ENCODE data around the gene SBF2. TPM values are rescaled to one million over a fixed set of nuclear protein-coding genes. Genes with fewer than 3 reads are reported as not detected.
"Not testable (repeated sequence)": the region's sequence is repeated elsewhere in the genome, so short reads cannot be mapped to it uniquely, and the experiment has no call there.

Gene SBF2
- total RNA-seq, 3 donors from 2014 or later, result 74.8 to 91.9 (median 88.2) TPM

DNA sequence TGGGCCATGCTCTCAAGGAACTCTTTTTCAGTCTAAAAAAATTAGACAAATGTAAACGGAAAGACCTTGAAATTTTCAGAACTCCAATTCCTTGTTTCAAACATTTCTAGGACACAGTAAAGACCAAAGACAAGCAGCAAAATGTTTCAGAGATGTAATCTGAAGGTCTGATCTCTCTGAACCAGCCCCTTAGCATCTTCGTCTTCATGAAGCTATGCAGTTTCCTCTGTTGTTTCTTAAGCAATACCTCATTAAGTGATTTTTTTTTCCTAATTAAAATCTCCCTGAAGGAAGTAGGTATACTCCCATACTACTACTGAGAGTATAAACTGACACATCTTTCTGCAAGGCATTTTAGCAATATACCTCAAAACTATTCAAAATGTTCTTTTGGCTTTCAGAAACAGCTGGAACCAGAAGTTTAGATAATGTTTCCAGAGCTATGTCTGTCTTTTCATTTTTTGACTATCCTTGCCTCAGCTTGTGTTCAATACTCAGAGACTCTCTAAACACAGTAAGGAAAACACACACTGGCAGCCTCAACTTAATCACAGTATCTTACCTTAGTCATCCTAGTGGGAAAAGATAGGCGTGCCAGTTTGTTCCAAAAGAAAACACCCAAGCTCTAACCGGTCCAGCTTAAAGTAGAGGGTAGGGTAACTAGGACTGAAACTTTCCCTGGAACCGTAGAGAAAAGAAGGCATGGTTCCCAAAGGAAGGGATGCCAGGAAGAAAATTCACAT lies 25.1 kb downstream of the SBF2 start:
- no peak for DNase-seq (ENCODE audit: low spot score in 2 of 2)
- Histone ChIP-seq H3K4me3 (no peak overlapping the region), H3K27me3 (no peaks in the 10 kb centered on the region), H3K27ac (no peak overlapping the region), H3K36me3 (no peaks in the 10 kb centered on the region), H3K9me3 (no peaks in the 10 kb centered on the region), H3K4me1 (no peaks in the 10 kb centered on the region)
- TF ChIP-seq POLR2AphosphoS5 (IDR thresholded peaks at IDR 0.05), result no peak
- TF ChIP-seq, protein P1, sequence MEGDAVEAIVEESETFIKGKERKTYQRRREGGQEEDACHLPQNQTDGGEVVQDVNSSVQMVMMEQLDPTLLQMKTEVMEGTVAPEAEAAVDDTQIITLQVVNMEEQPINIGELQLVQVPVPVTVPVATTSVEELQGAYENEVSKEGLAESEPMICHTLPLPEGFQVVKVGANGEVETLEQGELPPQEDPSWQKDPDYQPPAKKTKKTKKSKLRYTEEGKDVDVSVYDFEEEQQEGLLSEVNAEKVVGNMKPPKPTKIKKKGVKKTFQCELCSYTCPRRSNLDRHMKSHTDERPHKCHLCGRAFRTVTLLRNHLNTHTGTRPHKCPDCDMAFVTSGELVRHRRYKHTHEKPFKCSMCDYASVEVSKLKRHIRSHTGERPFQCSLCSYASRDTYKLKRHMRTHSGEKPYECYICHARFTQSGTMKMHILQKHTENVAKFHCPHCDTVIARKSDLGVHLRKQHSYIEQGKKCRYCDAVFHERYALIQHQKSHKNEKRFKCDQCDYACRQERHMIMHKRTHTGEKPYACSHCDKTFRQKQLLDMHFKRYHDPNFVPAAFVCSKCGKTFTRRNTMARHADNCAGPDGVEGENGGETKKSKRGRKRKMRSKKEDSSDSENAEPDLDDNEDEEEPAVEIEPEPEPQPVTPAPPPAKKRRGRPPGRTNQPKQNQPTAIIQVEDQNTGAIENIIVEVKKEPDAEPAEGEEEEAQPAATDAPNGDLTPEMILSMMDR (IDR thresholded peaks at IDR 0.05), result no peak
- TF ChIP-seq POLR2A (IDR thresholded peaks at IDR 0.05), result no peak
- intact Hi-C loops (cut with DNase I; ENCODE audit: low total_unique reads), result no loop called here

DNA sequence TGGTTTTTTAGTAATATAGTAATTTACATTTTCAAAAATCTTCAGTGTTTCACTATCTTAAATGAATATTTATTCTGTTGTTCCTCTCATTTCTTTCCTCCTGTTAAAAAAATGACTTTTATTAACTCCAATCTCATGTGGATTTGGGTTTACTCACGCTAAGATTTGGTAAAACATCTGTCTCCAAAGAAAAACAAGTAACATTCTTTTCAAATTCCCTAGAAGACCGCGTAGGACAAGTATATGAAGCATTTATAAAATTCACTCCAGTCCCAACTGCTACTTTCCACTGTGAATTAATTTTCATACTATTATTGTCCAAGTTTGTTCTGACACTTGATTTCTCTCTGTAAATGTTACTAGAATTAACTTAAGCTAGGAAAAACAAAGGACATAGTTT lies 26.2 kb downstream of the SBF2 start:
- DNase-seq (ENCODE audit: low spot score in 2 of 2), result no peak
- no peaks in the 10 kb centered on the region for H3K36me3 ChIP-seq
- no peaks in the 10 kb centered on the region for H3K27me3 ChIP-seq
- H3K4me1 ChIP-seq, result no peaks in the 10 kb centered on the region
- no peaks in the 10 kb centered on the region for H3K9me3 ChIP-seq
- TF ChIP-seq POLR2AphosphoS5 (IDR thresholded peaks at IDR 0.05) (no peak), POLR2A (IDR thresholded peaks at IDR 0.05) (no peak)
- TF ChIP-seq, protein P1 (IDR thresholded peaks at IDR 0.05), result no peak
- H3K4me3 ChIP-seq, result no peak overlapping the region
- intact Hi-C loops (cut with DNase I; ENCODE audit: low total_unique reads), result no loop called here
- no peak overlapping the region for H3K27ac ChIP-seq

DNA sequence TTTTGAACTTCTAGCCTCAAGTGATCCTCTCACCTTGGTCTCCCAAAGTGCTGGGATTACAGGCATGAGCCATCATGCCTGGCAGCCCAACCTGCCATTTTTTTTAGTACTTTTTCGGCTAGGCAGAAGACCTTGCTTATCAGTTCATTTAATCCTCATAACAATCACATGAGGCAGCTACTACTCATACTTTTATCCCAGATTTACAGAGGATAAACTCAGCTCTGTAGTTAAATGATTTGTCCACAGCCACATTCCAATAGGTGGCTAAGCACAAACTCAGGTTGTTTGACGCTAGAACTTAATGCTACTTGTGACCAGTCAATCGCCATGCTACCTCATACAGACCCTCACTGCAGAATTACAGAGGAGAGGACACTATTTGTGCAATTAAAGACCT lies 28.1 kb downstream of the SBF2 start:
- no peak overlapping the region for H3K4me3 ChIP-seq
- no peaks in the 10 kb centered on the region for H3K27me3 ChIP-seq
- intact Hi-C loops (cut with DNase I; ENCODE audit: low total_unique reads), result no loop called here
- no peaks in the 10 kb centered on the region for H3K36me3 ChIP-seq
- TF ChIP-seq POLR2AphosphoS5 (IDR thresholded peaks at IDR 0.05) (no peak), POLR2A (IDR thresholded peaks at IDR 0.05) (no peak)
- TF ChIP-seq, protein P1 (IDR thresholded peaks at IDR 0.05), result no peak
- no peaks in the 10 kb centered on the region for H3K9me3 ChIP-seq
- no peak overlapping the region for H3K27ac ChIP-seq
- no peak for DNase-seq (ENCODE audit: low spot score in 2 of 2)
- H3K4me1 ChIP-seq, result no peaks in the 10 kb centered on the region

DNA sequence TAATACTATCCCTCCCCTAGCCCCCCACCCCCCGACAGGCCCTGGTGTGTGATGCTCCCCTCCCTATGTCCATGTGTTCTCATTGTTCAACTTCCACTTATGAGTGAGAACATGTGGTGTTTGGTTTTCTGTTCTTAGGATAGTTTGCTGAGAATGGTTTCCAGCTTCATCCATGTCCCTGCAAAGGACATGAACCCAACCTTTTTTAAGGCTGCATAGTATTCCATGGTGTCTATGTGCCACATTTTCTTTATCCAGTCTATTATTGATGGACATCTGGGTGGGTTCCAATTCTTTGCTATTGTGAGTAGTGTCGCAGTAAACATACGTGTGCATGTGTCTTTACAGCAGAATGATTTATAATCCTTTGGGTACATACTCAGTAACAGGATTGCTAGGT lies 29.3 kb downstream of the SBF2 start:
- H3K27me3 ChIP-seq; H3K4me3 ChIP-seq; H3K4me1 ChIP-seq; H3K27ac ChIP-seq; H3K9me3 ChIP-seq; DNase-seq (ENCODE audit: low spot score in 2 of 2); intact Hi-C loops (cut with DNase I; ENCODE audit: low total_unique reads); H3K36me3 ChIP-seq: not testable (repeated sequence)

DNA sequence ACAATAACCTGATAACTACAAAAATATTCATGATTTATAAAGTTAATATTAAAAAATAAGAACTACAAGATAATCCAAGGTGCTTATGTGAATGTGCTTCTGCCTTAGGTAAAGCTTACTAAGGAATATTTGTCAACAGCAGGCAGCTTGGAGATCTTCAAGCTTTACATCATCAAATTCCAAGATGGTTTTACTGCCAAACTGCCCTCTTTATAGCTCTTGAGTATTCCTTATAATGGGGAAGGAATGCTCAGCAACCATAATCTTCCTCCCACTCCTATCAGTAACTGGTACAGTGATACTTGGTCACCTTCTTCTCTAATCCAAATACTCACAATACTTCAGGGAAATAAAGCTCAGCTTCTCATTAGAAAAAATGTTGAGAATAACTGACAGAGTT lies 30.1 kb downstream of the SBF2 start:
- Histone ChIP-seq H3K4me1 (no peaks in the 10 kb centered on the region), H3K4me3 (no peak overlapping the region), H3K27me3 (no peaks in the 10 kb centered on the region), H3K9me3 (no peaks in the 10 kb centered on the region), H3K27ac (no peak overlapping the region), H3K36me3 (no peaks in the 10 kb centered on the region)
- intact Hi-C loops (cut with DNase I; ENCODE audit: low total_unique reads), result no loop called here
- DNase-seq (ENCODE audit: low spot score in 2 of 2), result no peak
- no peak for TF ChIP-seq POLR2A (IDR thresholded peaks at IDR 0.05)
- TF ChIP-seq, protein P1 (IDR thresholded peaks at IDR 0.05), result no peak
- no peak for TF ChIP-seq POLR2AphosphoS5 (IDR thresholded peaks at IDR 0.05)
